Common myeloid progenitor, CD34-positive (primary cell): Measurements from ENCODE around the gene IGSF3.

Experiments
- CTCF ChIA-PET: fragments of 350-600 bp; sonication (Branson Sonifier 250); formaldehyde crosslinking; loops from one replicate; lab custom pipeline; 2021; ENCODE audit warnings: antibody characterized with exemption; lab: Charles Lee
- POLR2A ChIA-PET: fragments of 350-600 bp; sonication (Branson Sonifier 250); formaldehyde crosslinking; loops from one replicate; lab custom pipeline; 2021; ENCODE audit warnings: antibody characterized with exemption; lab: Charles Lee
- DNase-seq, 3 donors: peaks; one replicate each; pipeline versions ENCODE4 v3.0.0 to v3.0.0-alpha.2; 2013
- H3K27ac ChIP-seq, 2 experiments: 1 replicate in 1 of 2; 2 replicates in 1 of 2; pipeline ENCODE4 v1.7.0; 2013; ENCODE audit warnings: inconsistent platforms in 2 of 2, low read length in 2 of 2, mild to moderate bottlenecking in 2 of 2, low read depth in 1 of 2, moderate library complexity in 1 of 2; ENCODE audit not compliant: severe bottlenecking in 2 of 2, insufficient read depth in 1 of 2, poor library complexity in 1 of 2
- H3K27me3 ChIP-seq, 5 experiments: replicated peaks in 2 of 5; 1 replicate in 3 of 5; 2 replicates in 2 of 5; pipeline versions ENCODE4 v1.6.1 to v1.7.0; 2013; ENCODE audit warnings: low read length in 4 of 5, mild to moderate bottlenecking in 2 of 5, moderate library complexity in 2 of 5, inconsistent platforms in 1 of 5; ENCODE audit not compliant: insufficient read depth in 5 of 5, control insufficient read depth in 4 of 5
- H3K36me3 ChIP-seq, 4 experiments: 1 replicate in 2 of 4; 2 replicates in 2 of 4; pipeline versions ENCODE4 v1.6.1 to v1.7.0; 2013; ENCODE audit warnings: low read length in 3 of 4, control low read depth in 1 of 4, mild to moderate bottlenecking in 1 of 4; ENCODE audit not compliant: control insufficient read depth in 4 of 4, insufficient read depth in 4 of 4
- H3K4me1 ChIP-seq, 4 experiments: 1 replicate in 3 of 4; 2 replicates in 1 of 4; pipeline versions ENCODE4 v1.6.1 to v1.7.1; 2013; ENCODE audit warnings: low read length in 3 of 4, mild to moderate bottlenecking in 3 of 4, control low read depth in 1 of 4, inconsistent platforms in 1 of 4, moderate library complexity in 1 of 4; ENCODE audit not compliant: control insufficient read depth in 4 of 4, insufficient read depth in 4 of 4; ENCODE audit errors: control extremely low read depth in 1 of 4
- H3K4me3 ChIP-seq, 7 experiments: 1 replicate in 4 of 7; 2 replicates in 3 of 7; pipeline versions ENCODE4 v1.5.1 to v1.7.0; 2013; ENCODE audit warnings: mild to moderate bottlenecking in 7 of 7, low read length in 6 of 7, moderate library complexity in 6 of 7, inconsistent platforms in 2 of 7, low read depth in 2 of 7, control low read depth in 1 of 7; ENCODE audit not compliant: insufficient read depth in 4 of 7, control insufficient read depth in 1 of 7; ENCODE audit errors: extremely low read depth in 1 of 7
- H3K9me3 ChIP-seq, 5 experiments: 1 replicate in 4 of 5; 2 replicates in 1 of 5; pipeline versions ENCODE4 v1.6.1 to v1.7.1; 2013; ENCODE audit warnings: low read length in 4 of 5, mild to moderate bottlenecking in 2 of 5, inconsistent platforms in 1 of 5, low read depth in 1 of 5, moderate library complexity in 1 of 5; ENCODE audit not compliant: control insufficient read depth in 4 of 5, insufficient read depth in 2 of 5; ENCODE audit errors: control extremely low read depth in 1 of 5
- WGBS: methylation state at CpG from one replicate; pipeline ENCODE4 v1.1.5; 2013; ENCODE audit not compliant: insufficient coverage; 5-methylcytosine and 5-hydroxymethylcytosine counted together

The IGSF3 gene

DNA sequence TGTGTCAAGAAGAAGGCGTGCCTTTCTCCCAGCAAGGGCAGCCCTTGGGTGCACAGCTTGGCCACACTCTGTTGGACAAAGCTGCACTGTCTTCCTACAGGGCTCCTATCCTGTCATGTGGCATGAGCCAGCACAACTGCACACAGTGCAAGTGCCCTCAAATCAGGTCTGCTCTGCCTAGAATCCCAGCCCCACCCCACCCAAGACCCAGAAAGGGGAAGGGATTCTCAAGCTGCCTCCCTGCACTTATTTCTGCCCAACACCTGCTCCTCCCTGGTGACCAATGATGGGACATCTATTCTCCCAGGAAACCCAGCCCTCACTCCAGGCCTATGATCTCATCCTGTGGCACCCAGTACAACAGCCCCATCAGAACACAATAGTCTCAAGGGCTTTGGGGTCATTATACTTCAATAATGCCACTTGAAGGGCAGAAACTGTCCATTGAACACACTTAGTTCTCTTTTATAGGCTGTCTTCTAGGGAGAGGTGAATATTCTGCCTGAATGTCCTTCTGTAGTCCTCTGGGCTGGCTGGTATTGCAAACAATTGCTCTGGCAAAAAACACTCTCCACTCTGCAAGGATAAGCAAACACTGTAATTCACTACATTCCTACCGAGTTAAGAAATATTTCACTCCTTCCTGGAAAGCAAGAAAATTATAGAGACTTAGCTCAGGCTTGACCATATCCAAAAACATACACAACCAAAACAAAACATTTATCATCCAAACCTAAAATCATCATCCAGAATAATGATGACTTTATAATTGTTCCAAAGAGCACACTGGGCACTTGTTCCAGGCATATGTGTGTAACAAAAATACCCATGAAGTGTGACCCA is 43.1 kb upstream of the IGSF3 start:
- Histone ChIP-seq H3K9me3 (peaks cover 0 to 3% (median 0%) of the 10 kb centered on the region in 5 experiments), H3K4me3 (no peak overlapping the region), H3K36me3 (no peaks in the 10 kb centered on the region), H3K27me3 (no peaks in the 10 kb centered on the region), H3K4me1 (peaks cover 0 to 5% (median 2%) of the 10 kb centered on the region in 4 experiments), H3K27ac (no peak overlapping the region)
- ChIA-PET POLR2A (no interaction called here), CTCF (interaction anchor here (0.9 to 1.6 kb wide), 4 partner anchors 12 to 16 kb away, joined by 3 to 7 read pairs (median 3); no protein-coding TSS in a partner anchor)
- 100% methylated on average over 2 of the region's 2 CpGs for WGBS
- no peak for DNase-seq

- no peaks in the 10 kb centered on the region for H3K36me3 ChIP-seq
- no peak for DNase-seq
- ChIA-PET POLR2A (no interaction called here), CTCF (interaction anchor here (0.9 to 1.5 kb wide), 3 partner anchors 13 to 42 kb away, joined by 3 read pairs; no protein-coding TSS in a partner anchor)
- no peaks in the 10 kb centered on the region for H3K27me3 ChIP-seq
- 94% methylated on average over 4 of the region's 7 CpGs for WGBS
- peaks cover 0 to 3% (median 0%) of the 10 kb centered on the region in 5 experiments for H3K9me3 ChIP-seq
- no peak overlapping the region for H3K27ac ChIP-seq
- H3K4me1 ChIP-seq, result peaks cover 0 to 5% (median 2%) of the 10 kb centered on the region in 4 experiments
- no peak overlapping the region for H3K4me3 ChIP-seq
Measured at GRCh38 chr1:116709666-116710167, 42.2 kb upstream of the IGSF3 start.

GRCh38 chr1:116708255-116708900 is 40.8 kb upstream of the IGSF3 start:
- POLR2A ChIA-PET, result no interaction called here
- H3K27me3 ChIP-seq, result no peaks in the 10 kb centered on the region
- no peaks in the 10 kb centered on the region for H3K36me3 ChIP-seq
- CTCF ChIA-PET, result interaction anchor here (1.1 to 1.3 kb wide), 4 partner anchors 15 to 40 kb away, joined by 3 read pairs; no protein-coding TSS in a partner anchor
- peaks cover 0 to 5% (median 2%) of the 10 kb centered on the region in 4 experiments for H3K4me1 ChIP-seq
- no peak overlapping the region for H3K27ac ChIP-seq
- peaks cover 0 to 3% (median 0%) of the 10 kb centered on the region in 5 experiments for H3K9me3 ChIP-seq
- H3K4me3 ChIP-seq, result no peak overlapping the region
- 96% methylated on average over 6 of the region's 6 CpGs for WGBS
- DNase-seq, result no peak

DNA sequence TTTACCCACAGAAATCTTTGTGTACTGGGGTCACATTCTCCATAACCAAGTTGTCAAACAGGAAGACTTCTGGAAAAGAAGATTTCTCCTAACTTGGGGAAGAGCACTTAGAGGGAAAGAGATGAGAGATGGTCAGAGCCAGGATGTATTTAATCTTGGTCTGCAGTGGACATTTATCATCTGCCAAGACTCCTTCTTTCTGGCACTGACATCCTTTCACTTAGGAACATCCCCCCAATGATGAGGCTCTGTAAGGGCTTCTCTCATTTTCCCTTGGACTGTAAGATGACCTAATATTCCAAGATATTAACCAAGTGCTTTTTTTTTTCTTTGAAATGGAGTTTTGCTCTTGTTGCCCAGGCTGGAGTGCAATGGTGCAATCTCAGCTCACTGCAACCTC is 39.3 kb upstream of the IGSF3 start:
- ChIA-PET CTCF (no interaction called here), POLR2A (no interaction called here)
- H3K36me3 ChIP-seq, result no peaks in the 10 kb centered on the region
- no peak overlapping the region for H3K4me3 ChIP-seq
- no peaks in the 10 kb centered on the region for H3K4me1 ChIP-seq
- H3K27ac ChIP-seq, result no peak overlapping the region
- H3K9me3 ChIP-seq, result peaks cover 0 to 4% (median 0%) of the 10 kb centered on the region in 5 experiments
- DNase-seq, result no peak
- H3K27me3 ChIP-seq, result no peaks in the 10 kb centered on the region

DNA sequence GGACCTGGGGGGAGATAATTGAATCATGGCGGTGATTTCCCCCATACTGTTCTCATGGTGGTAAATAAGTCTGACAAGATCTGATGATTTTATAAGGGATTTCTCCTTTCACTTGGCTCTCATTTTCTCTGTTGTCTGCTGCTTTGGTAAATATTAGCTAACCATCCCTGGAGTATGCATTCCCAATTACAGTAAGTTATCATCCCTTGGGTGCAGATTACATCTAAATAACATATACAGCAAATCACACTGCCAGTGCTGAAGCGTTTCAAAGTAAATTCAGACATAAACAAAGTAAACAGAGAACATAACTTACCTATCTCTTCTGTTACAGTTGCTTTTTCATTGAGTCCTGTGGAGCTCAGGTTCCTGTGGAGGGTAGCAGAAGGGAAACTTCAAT is 38.6 kb upstream of the IGSF3 start:
- DNase-seq, result no peak
- H3K36me3 ChIP-seq, result no peaks in the 10 kb centered on the region
- 86% methylated on average over 1 of the region's 2 CpGs for WGBS
- H3K27me3 ChIP-seq, result no peaks in the 10 kb centered on the region
- no peak overlapping the region for H3K4me3 ChIP-seq
- no peaks in the 10 kb centered on the region for H3K4me1 ChIP-seq
- peaks cover 0 to 4% (median 0%) of the 10 kb centered on the region in 5 experiments for H3K9me3 ChIP-seq
- CTCF ChIA-PET, result no interaction called here
- no peak overlapping the region for H3K27ac ChIP-seq
- POLR2A ChIA-PET, result no interaction called here

DNA sequence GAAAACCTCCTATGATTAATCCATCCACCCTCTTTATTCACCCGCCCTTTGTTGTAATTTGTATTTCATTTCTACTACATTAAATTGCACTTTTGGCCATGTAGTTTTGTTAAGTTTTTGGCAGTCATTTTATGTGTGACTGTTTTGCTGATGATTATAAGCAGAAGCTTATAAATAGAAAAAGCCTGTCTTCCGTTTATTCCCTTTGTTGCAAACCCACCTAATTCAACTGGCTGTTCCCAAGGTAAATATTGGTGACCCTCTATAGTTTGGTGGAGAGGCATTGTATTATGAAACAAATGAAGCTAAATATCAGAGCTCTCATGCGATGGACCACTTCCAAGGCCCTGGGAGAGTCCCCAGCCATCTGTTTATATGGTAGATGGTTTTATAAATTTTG is 36.7 kb upstream of the IGSF3 start:
- Histone ChIP-seq H3K27me3 (no peaks in the 10 kb centered on the region), H3K4me1 (no peaks in the 10 kb centered on the region), H3K27ac (no peak overlapping the region), H3K4me3 (no peak overlapping the region), H3K36me3 (no peaks in the 10 kb centered on the region), H3K9me3 (peaks cover 0 to 4% (median 0%) of the 10 kb centered on the region in 5 experiments)
- CTCF ChIA-PET, result interaction anchor here (0.7 to 2.4 kb wide), 2 partner anchors 11 to 24 kb away, joined by 3 to 6 read pairs; no protein-coding TSS in a partner anchor
- DNase-seq, result no peak
- POLR2A ChIA-PET, result no interaction called here
- WGBS, result no CpG with 5 or more reads among the region's 3 CpGs

- DNase-seq, result no peak
- Histone ChIP-seq H3K4me3 (no peak overlapping the region), H3K27me3 (no peaks in the 10 kb centered on the region), H3K4me1 (no peaks in the 10 kb centered on the region), H3K36me3 (no peaks in the 10 kb centered on the region), H3K27ac (no peak overlapping the region), H3K9me3 (peaks cover 0 to 4% (median 0%) of the 10 kb centered on the region in 5 experiments)
- ChIA-PET POLR2A (no interaction called here), CTCF (no interaction called here)
Measured at GRCh38 chr1:116699605-116700004, 32.1 kb upstream of the IGSF3 start.
